T-helper 2 cell (primary cell): ENCODE data around the gene OBP2B.
"Not testable (repeated sequence)": the region's sequence is repeated elsewhere in the genome, so short reads cannot be mapped to it uniquely, and the experiment has no call there.

Experiments used
- DNase-seq, 5 experiments: peaks; one replicate each; pipeline versions ENCODE4 v3.0.0 to v3.0.0-alpha.2; 2012 to 2022
- total RNA-seq, 2 donors: gene quantifications; one replicate each; lab custom pipeline; 2026; lab: John Stamatoyannopoulos, UW

Gene OBP2B
- 0 reads per million in 2 donors for total RNA-seq

GRCh38 chr9:133208880-133209300 lies at the start of gene OBP2B:
Gene OBP2B, minus strand, starts transcription at chr9:133209250. Its CDS starts 51 bp downstream, at chr9:133209199.
- not testable (repeated sequence) for DNase-seq

DNA sequence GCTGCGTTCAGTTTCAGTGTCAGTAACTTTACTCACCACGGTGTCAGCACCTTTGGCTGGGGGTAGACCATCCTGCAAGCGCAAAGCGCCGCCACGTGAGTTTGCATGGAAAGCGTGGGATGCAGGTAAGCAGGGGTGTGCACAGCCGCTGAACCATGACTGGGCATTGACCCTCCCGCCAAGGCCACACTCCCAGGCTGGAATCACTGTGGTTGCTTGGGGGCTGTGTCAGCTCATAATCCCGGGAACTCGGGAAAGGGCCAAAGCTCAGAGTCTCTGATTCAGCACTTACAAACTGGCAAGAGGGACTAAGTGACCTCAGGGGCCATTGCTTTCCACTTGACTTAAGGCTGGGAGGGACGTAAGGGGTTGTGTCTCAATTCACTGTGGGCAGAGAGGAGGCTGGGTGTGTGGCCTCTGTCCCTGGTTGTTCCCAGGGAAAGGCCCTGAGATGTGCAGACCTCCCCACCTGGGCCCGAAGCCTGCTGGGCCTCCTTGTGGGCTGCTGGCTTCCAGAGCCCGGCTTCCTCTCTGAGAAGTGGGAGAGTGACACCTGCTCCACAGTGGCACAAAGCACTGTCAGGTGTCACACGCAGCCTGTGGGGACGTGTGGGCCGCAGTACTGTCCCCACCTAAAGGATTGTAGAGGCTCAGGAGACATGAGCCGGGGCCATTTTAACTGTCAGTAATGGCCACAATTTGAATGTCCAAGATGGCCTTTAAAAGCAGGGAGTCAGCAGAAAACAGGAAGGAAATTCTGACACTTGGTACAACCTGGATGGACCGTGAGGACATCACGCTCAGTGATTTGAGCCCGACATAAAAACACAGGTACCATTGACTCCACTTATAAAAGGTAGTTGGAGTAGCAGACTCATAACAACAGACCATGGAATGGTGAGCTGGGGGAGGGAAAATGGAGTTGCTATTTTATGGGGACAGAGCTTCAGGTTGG lies 49.3 kb upstream of the OBP2B start:
- no peak for DNase-seq

GRCh38 chr9:133257465-133257956 lies 48.5 kb upstream of the OBP2B start:
- no peak for DNase-seq

DNA sequence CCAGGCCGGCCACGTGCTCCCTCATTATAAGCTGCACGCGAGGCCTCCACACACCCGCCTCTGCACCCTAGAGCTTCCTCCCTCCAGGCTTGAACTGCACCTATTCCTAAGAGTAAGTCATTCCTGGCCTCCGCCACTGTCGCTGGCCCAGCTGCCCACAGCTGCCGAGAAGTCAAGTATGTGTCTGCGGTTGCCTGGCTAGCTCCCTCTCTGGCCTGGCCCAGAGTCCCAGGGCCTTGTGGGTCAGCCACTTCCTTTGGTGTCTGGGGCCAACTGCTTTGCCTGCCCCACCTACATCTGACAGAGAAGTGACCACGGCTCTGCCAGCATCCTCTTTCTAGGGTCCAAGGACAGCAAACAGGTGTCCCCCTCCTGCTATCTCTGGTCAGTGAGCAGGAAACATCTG lies 47.6 kb upstream of the OBP2B start:
- no peak for DNase-seq

- no peak for DNase-seq
Measured at GRCh38 chr9:133256136-133256461, 47.0 kb upstream of the OBP2B start.

DNA sequence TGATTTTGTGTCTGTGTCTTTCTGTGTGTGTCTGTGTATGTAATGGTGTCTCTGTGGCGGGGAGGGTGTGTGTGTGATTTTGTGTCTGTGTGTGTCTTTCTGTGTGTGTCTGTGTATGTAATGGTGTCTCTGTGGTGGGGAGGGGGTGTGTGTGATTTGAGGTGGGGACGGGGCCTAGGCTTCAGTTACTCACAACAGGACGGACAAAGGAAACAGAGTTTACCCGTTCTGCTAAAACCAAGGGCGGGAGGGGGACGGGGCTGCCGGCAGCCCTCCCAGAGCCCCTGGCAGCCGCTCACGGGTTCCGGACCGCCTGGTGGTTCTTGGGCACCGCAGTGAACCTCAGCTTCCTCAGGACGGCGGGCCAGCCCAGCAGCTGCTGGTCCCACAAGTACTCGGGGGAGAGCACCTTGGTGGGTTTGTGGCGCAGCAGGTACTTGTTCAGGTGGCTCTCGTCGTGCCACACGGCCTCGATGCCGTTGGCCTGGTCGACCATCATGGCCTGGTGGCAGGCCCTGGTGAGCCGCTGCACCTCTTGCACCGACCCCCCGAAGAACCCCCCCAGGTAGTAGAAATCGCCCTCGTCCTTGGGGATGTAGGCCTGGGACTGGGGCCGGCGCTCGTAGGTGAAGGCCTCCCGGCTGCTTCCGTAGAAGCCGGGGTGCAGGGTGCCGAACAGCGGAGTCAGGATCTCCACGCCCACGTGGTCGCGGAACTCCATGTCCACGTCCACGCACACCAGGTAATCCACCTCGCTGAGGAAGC lies 46.5 kb upstream of the OBP2B start:
- DNase-seq, result no peak

DNA sequence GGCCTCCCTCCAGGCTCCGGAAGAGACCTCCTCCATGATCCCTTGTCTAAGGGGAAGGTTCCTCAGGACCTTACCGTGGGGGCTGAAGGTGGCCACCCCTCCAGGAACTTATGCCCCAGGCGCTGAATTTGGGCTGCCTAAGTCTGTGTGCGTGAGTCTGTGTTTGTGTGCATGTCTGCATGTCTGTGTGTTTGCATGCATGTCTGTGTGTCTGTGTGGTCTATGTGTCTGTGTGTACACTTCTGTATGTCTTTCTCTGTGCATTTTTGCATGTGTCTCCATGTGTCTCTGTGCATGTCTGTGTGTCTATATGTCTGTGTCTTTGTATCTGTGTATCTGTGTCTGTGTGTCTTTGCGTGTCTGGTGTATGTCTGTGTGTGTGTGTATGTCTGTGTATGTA lies 45.4 kb upstream of the OBP2B start:
- no peak for DNase-seq

GRCh38 chr9:133253268-133253667 lies 44.2 kb upstream of the OBP2B start:
- DNase-seq, result no peak

- DNase-seq, result no peak
Measured at GRCh38 chr9:133252301-133253020, 43.4 kb upstream of the OBP2B start.

GRCh38 chr9:133251773-133252172 lies 42.7 kb upstream of the OBP2B start:
- no peak for DNase-seq

- not testable (repeated sequence) for DNase-seq
Measured at GRCh38 chr9:133251221-133251620, 42.2 kb upstream of the OBP2B start.

- no peak for DNase-seq
Measured at GRCh38 chr9:133250741-133251170, 41.7 kb upstream of the OBP2B start.

DNA sequence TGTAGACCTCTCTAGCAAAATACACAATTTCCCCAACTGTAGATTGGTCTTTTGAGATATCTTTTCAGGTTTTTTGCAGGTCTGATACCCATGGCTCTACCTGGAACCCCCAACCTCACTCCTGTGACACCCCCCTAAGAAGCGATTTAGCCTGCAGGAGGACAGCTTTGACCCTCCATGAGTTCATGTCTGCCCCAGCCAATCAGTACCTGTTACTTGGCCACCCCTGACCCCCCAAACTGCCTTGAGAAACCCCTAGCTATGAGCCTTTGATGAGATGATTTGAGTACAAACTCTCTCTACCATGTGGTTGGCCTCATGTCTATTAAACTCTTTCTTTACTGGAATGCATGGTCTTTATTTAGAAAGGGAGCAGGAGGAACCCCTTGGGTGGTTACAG lies 40.3 kb upstream of the OBP2B start:
- DNase-seq, result no peak

DNA sequence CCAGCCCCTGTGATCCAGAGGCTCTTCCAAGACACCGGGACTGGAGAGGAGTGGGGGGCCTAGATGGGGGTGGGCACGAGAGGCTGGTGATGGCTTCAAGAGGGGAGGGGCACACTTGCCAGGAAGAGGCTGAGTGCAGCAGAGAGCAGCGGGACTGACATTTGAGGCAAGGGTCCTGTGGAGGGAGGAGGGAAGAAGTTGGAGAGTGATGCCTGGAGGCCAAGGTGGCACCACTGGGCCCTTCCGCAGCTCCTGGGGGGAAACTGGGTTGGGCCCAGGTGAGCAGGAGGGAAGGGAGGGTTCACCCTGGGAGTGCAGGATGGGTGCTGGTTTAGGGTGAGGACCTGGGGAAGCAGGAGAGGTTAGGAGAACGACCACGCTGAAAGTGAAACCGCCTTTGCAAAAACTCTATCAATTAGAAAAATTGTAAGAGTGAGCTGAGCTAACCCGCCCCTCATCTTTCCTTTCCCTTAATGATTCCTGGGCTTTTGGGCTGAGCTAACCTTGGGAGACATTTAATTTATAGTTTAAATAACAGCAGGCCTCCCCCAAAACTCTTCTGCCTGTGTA lies 39.8 kb upstream of the OBP2B start:
- DNase-seq, result no peak

DNA sequence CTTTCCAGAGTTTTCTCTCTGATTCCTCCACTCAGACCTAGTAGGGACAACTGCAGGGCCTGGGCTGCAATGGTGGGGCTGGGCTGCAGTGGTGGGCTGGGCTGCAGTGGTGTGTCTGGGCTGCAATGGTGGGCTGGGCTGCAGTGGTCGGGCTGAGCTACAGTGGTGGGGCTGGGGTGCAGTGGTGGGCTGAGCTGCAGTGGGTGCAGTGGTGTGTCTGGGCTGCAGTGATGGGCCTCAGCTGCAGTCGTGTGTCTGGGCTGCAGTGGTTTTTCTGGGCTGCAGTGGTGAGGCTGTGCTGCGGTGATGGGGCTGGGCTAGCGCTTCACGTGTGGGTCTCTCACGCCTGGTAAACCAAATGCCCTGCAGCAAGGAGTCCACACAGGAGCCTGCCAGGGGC lies 38.6 kb upstream of the OBP2B start:
- no peak for DNase-seq

DNA sequence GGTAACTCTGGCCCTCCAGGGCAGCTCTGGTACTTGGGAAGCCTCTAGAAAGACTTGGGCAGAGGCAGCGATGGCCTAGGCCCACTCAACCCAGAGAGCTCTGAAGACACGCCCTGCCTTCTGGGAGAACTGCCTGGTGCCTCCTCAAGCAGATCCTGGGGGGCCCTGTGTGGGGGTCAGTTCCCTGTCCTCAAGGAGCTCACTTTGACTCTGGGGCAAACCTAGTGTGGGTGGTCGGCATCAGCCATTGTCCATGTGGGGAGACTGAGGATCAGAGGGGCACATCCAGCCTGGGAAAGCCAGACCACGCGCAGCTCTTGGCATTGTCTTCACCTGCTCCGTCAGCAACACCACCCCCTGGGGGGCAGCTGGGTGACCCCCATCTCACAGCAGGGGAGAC lies 37.9 kb upstream of the OBP2B start:
- no peak for DNase-seq

DNA sequence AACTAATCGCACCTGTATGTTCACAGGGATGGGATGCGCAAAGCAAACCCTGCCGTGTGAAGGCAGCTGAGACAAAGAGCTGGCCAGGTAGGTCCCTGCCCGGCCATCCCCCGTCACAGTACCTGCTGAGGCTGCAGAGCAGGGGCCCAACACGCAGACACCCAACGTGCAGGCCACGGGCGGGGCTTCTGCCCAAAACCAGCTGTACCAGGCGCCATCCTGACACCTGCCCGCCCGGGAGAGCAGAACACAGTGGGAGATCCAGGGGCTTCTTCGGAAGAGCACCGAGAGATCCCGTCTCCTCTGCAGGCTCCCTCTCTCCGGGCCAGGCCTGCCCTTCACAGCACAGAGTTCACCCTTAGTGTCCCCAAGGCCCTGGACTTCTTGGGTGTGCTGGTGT lies 37.5 kb upstream of the OBP2B start:
- no peak for DNase-seq

DNA sequence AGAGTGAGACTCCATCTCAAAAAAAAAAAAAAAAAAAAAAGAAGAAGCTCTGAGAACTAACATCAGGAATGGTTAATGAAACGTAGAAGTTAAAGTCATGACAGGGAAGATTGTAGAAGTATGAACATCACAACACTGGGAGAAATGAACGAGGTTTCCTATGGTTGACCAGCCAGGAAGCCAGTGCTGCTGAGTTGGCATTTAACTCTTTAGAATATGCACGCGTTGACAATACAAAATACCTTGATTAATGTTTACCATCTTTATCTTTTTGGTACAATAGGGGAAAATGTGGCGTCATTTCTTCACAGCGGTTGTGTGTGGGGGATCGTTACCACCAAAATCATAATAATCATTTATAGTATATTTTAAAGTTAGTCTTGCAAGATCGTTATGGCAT lies 33.9 kb upstream of the OBP2B start:
- no peak for DNase-seq

- no peak for DNase-seq
Measured at GRCh38 chr9:133242241-133242640, 33.2 kb upstream of the OBP2B start.

- no peak for DNase-seq
Measured at GRCh38 chr9:133239533-133240090, 30.6 kb upstream of the OBP2B start.

- DNase-seq, result peak; percentile 25 to 69 (median 49)
Measured at GRCh38 chr9:133238851-133239532, 29.9 kb upstream of the OBP2B start.
